ENCODE data around the gene ARHGAP6. TPM values are rescaled to one million over a fixed set of nuclear protein-coding genes. Genes with fewer than 3 reads are reported as not detected.

Gene ARHGAP6
- total and polyA plus RNA-seq, 2 of the 13 experiments (the other 11 are each of a cell fraction or from before 2014, with no cell fraction given): 0.11 TPM; not detected in 1

DNA sequence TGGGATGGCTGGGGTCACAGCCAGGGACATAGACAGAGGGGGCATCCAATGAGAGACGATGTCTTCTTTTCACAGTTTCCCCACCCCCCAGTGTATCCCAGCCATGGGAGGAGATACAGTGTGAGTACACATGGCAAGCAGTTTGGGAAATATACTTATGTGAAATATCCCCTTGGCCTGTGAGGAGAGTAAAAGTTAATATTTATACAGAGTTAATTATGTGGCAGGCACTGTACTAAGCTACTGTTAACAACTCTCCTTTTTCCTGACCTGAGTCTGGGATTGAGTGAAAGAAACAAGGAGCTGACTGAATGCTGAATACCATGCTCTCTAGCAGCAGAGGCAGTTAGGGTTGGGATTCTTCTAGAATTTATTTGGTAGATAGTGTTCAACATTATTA lies 519.3 kb downstream of the ARHGAP6 start:
- H3K27me3 ChIP-seq (ENCODE audit: control insufficient read depth in 1 of 2, insufficient read depth in 2 of 2, low read length in 2 of 2): no peaks in the 10 kb centered on the region; a peak in 1 of 5 replicates
- no peaks in the 10 kb centered on the region for H3K9me3 ChIP-seq (ENCODE audit: low read length)
- H3K4me2 ChIP-seq (ENCODE audit: low read depth, low read length): no peak overlapping the region
- no peak overlapping the region for H3K4me3 ChIP-seq (replicated peaks in 1 of 3; ENCODE audit: insufficient read depth in 1 of 3, low read depth in 2 of 3, low read length in 3 of 3)
- TF ChIP-seq, protein P1, sequence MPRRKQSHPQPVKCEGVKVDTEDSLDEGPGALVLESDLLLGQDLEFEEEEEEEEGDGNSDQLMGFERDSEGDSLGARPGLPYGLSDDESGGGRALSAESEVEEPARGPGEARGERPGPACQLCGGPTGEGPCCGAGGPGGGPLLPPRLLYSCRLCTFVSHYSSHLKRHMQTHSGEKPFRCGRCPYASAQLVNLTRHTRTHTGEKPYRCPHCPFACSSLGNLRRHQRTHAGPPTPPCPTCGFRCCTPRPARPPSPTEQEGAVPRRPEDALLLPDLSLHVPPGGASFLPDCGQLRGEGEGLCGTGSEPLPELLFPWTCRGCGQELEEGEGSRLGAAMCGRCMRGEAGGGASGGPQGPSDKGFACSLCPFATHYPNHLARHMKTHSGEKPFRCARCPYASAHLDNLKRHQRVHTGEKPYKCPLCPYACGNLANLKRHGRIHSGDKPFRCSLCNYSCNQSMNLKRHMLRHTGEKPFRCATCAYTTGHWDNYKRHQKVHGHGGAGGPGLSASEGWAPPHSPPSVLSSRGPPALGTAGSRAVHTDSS (CRISPR knock-in tag; conservative IDR thresholded peaks at IDR 0.05): no peak
- TF ChIP-seq, protein P2, sequence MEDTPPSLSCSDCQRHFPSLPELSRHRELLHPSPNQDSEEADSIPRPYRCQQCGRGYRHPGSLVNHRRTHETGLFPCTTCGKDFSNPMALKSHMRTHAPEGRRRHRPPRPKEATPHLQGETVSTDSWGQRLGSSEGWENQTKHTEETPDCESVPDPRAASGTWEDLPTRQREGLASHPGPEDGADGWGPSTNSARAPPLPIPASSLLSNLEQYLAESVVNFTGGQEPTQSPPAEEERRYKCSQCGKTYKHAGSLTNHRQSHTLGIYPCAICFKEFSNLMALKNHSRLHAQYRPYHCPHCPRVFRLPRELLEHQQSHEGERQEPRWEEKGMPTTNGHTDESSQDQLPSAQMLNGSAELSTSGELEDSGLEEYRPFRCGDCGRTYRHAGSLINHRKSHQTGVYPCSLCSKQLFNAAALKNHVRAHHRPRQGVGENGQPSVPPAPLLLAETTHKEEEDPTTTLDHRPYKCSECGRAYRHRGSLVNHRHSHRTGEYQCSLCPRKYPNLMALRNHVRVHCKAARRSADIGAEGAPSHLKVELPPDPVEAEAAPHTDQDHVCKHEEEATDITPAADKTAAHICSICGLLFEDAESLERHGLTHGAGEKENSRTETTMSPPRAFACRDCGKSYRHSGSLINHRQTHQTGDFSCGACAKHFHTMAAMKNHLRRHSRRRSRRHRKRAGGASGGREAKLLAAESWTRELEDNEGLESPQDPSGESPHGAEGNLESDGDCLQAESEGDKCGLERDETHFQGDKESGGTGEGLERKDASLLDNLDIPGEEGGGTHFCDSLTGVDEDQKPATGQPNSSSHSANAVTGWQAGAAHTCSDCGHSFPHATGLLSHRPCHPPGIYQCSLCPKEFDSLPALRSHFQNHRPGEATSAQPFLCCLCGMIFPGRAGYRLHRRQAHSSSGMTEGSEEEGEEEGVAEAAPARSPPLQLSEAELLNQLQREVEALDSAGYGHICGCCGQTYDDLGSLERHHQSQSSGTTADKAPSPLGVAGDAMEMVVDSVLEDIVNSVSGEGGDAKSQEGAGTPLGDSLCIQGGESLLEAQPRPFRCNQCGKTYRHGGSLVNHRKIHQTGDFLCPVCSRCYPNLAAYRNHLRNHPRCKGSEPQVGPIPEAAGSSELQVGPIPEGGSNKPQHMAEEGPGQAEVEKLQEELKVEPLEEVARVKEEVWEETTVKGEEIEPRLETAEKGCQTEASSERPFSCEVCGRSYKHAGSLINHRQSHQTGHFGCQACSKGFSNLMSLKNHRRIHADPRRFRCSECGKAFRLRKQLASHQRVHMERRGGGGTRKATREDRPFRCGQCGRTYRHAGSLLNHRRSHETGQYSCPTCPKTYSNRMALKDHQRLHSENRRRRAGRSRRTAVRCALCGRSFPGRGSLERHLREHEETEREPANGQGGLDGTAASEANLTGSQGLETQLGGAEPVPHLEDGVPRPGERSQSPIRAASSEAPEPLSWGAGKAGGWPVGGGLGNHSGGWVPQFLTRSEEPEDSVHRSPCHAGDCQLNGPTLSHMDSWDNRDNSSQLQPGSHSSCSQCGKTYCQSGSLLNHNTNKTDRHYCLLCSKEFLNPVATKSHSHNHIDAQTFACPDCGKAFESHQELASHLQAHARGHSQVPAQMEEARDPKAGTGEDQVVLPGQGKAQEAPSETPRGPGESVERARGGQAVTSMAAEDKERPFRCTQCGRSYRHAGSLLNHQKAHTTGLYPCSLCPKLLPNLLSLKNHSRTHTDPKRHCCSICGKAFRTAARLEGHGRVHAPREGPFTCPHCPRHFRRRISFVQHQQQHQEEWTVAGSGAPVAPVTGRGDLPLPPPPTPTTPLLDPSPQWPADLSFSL (CRISPR knock-in tag; IDR thresholded peaks at IDR 0.05): no peak
- TF ChIP-seq ZNF333 (CRISPR knock-in tag; IDR thresholded peaks at IDR 0.05; ENCODE audit: borderline replicate concordance): no peak
- TF ChIP-seq, protein P3, sequence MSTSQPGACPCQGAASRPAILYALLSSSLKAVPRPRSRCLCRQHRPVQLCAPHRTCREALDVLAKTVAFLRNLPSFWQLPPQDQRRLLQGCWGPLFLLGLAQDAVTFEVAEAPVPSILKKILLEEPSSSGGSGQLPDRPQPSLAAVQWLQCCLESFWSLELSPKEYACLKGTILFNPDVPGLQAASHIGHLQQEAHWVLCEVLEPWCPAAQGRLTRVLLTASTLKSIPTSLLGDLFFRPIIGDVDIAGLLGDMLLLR (CRISPR knock-in tag; IDR thresholded peaks at IDR 0.05): no peak
- TF ChIP-seq ZNF33B (CRISPR knock-in tag; IDR thresholded peaks at IDR 0.05): no peak
- no peak for TF ChIP-seq TSC22D2 (CRISPR knock-in tag; IDR thresholded peaks at IDR 0.05; ENCODE audit: borderline replicate concordance)
- TF ChIP-seq, protein P4, sequence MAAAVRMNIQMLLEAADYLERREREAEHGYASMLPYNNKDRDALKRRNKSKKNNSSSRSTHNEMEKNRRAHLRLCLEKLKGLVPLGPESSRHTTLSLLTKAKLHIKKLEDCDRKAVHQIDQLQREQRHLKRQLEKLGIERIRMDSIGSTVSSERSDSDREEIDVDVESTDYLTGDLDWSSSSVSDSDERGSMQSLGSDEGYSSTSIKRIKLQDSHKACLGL (CRISPR knock-in tag; IDR thresholded peaks at IDR 0.05): no peak
- H3K27ac ChIP-seq (ENCODE audit: extremely low read length, insufficient read depth, low read length): no peak overlapping the region
- intact Hi-C loops (cut with micrococcal nuclease; ENCODE audit: unreplicated experiment) (loop anchor here (10.0 kb wide), 1 partner anchor 238 kb away; no protein-coding TSS in a partner anchor), in situ Hi-C loops (cut with HindIII; ENCODE audit: extremely low pct_ligation_motif_present, low pct_unique_long_range_greater_than_20kb) (loop anchor here (25.0 kb wide), 1 partner anchor 616 kb away; the partner anchor contains the start of gene MSL3)
- no peaks in the 10 kb centered on the region for H3K36me3 ChIP-seq (replicated peaks in 1 of 2; ENCODE audit: control insufficient read depth in 1 of 2, insufficient read depth in 2 of 2, low read length in 2 of 2)
- CTCF ChIA-PET (ENCODE audit: low intra/inter-chr PET ratio, low total read pairs): no interaction called here
- ATAC-seq (no peak), DNase-seq (ENCODE audit: low spot score) (no peak), FAIRE-seq (no peak)
- H3K9ac ChIP-seq (ENCODE audit: insufficient read depth, low read depth, low read length): no peak overlapping the region
- WGBS (ENCODE audit: low lambda C conversion rate): no CpG with 5 or more reads among the region's 1 CpG
- H3K4me1 ChIP-seq (ENCODE audit: insufficient read depth, low read length): no peaks in the 10 kb centered on the region
- POLR2A ChIA-PET: no interaction called here
- H3K79me2 ChIP-seq (ENCODE audit: insufficient read depth, low read length): no peaks in the 10 kb centered on the region
- H4K20me1 ChIP-seq (ENCODE audit: insufficient read depth, low read length): no peaks in the 10 kb centered on the region
- H2AFZ ChIP-seq (ENCODE audit: low read length): no peak overlapping the region
- BruUV-seq (replicated peaks): no TSS peak

Measured in HepG2 (cell line).